ENCODE results near the gene ASB14.
"Not testable (repeated sequence)": the region's sequence is repeated elsewhere in the genome, so short reads cannot be mapped to it uniquely, and the experiment has no call there.

The ASB14 gene

GRCh38 chr3:57309769-57310360 lies 17.4 kb upstream of the ASB14 start:
- no peak for TF ChIP-seq CTCF (IDR thresholded peaks at IDR 0.05; ENCODE audit: low read depth, low read length, missing control alignments)
- in situ Hi-C loops (cut with HindIII; ENCODE audit: low sequenced_read_pairs), result no loop called here

GRCh38 chr3:57303520-57303919 lies 11.0 kb upstream of the ASB14 start:
- H3K4me3 ChIP-seq (ENCODE audit: low read depth, low read length); in situ Hi-C loops (cut with HindIII; ENCODE audit: low sequenced_read_pairs): not testable (repeated sequence)
- DNase-seq (ENCODE audit: low read depth), result peak; percentile 19

More at GRCh38 chr3:57309769-57310360, 17.4 kb upstream of the ASB14 start:
- no peak overlapping the region for H3K4me3 ChIP-seq (ENCODE audit: low read depth, low read length)
- DNase-seq (ENCODE audit: low read depth), result no peak

- no peak for TF ChIP-seq CTCF (IDR thresholded peaks at IDR 0.05; ENCODE audit: low read depth, low read length, missing control alignments)
- in situ Hi-C loops (cut with HindIII; ENCODE audit: low sequenced_read_pairs), result no loop called here
- no peak for DNase-seq (ENCODE audit: low read depth)
- no peak overlapping the region for H3K4me3 ChIP-seq (ENCODE audit: low read depth, low read length)
Observed at GRCh38 chr3:57298041-57298440, 5.6 kb upstream of the ASB14 start.

- no peak for DNase-seq (ENCODE audit: low read depth)
- no peak overlapping the region for H3K4me3 ChIP-seq (ENCODE audit: low read depth, low read length)
- in situ Hi-C loops (cut with HindIII; ENCODE audit: low sequenced_read_pairs), result no loop called here
- no peak for TF ChIP-seq CTCF (IDR thresholded peaks at IDR 0.05; ENCODE audit: low read depth, low read length, missing control alignments)
Observed at GRCh38 chr3:57292897-57293526, 527 bp upstream of the ASB14 start.

GRCh38 chr3:57288403-57288802 lies 4.1 kb downstream of the ASB14 start:
- TF ChIP-seq CTCF (IDR thresholded peaks at IDR 0.05; ENCODE audit: low read depth, low read length, missing control alignments), result no peak

GRCh38 chr3:57287205-57287604 lies 5.3 kb downstream of the ASB14 start:
- no peak for TF ChIP-seq CTCF (IDR thresholded peaks at IDR 0.05; ENCODE audit: low read depth, low read length, missing control alignments)
- in situ Hi-C loops (cut with HindIII; ENCODE audit: low sequenced_read_pairs), result no loop called here

More at GRCh38 chr3:57288403-57288802, 4.1 kb downstream of the ASB14 start:
- DNase-seq (ENCODE audit: low read depth), result no peak
- in situ Hi-C loops (cut with HindIII; ENCODE audit: low sequenced_read_pairs), result no loop called here
- H3K4me3 ChIP-seq (ENCODE audit: low read depth, low read length), result no peak overlapping the region

GRCh38 chr3:57283334-57283733 lies 9.2 kb downstream of the ASB14 start:
- H3K4me3 ChIP-seq (ENCODE audit: low read depth, low read length), result no peak overlapping the region
- no peak for DNase-seq (ENCODE audit: low read depth)
- in situ Hi-C loops (cut with HindIII; ENCODE audit: low sequenced_read_pairs), result no loop called here
- no peak for TF ChIP-seq CTCF (IDR thresholded peaks at IDR 0.05; ENCODE audit: low read depth, low read length, missing control alignments)

More at GRCh38 chr3:57287205-57287604, 5.3 kb downstream of the ASB14 start:
- no peak overlapping the region for H3K4me3 ChIP-seq (ENCODE audit: low read depth, low read length)
- DNase-seq (ENCODE audit: low read depth), result no peak
